Smooth muscle cell of the brain vasculature (primary cell): ENCODE measurements around the gene TUBD1.

Experiments used
- DNase-seq: peaks from one replicate; pipeline ENCODE4 v3.0.0-alpha.2; 2012; ENCODE audit warnings: low read depth, low spot score

TUBD1 gene

GRCh38 chr17:59826706-59827453, 65.9 kb downstream of the TUBD1 start:
- DNase-seq: no peak

GRCh38 chr17:59825533-59826322, 67.0 kb downstream of the TUBD1 start:
- no peak for DNase-seq

GRCh38 chr17:59815965-59816364, 76.8 kb downstream of the TUBD1 start:
- DNase-seq: no peak

GRCh38 chr17:59814685-59815084, 78.1 kb downstream of the TUBD1 start:
- DNase-seq: no peak

GRCh38 chr17:59814276-59814675, 78.5 kb downstream of the TUBD1 start:
- DNase-seq: no peak

- DNase-seq: no peak
Measured at GRCh38 chr17:59812139-59812538, 80.6 kb downstream of the TUBD1 start.

GRCh38 chr17:59811209-59811608, 81.5 kb downstream of the TUBD1 start:
- no peak for DNase-seq

- no peak for DNase-seq
Measured at GRCh38 chr17:59810894-59811153, 81.9 kb downstream of the TUBD1 start.
